ENCODE results near the gene ROBO2. TPM values are rescaled to one million over a fixed set of nuclear protein-coding genes. Genes with fewer than 3 reads are reported as not detected.

Gene ROBO2
- total RNA-seq, 4 donors from 2014 or later: 0.20 to 0.41 (median 0.32) TPM; not detected in 1

- no peaks in the 10 kb centered on the region for H3K36me3 ChIP-seq
- TF ChIP-seq POLR2AphosphoS5 (IDR thresholded peaks at IDR 0.05) (no peak), CTCF (IDR thresholded peaks at IDR 0.05) (no peak)
Observed at GRCh38 chr3:77381431-77381830, 341.5 kb downstream of the ROBO2 start.

GRCh38 chr3:77392181-77392580 lies 352.3 kb downstream of the ROBO2 start:
- no peaks in the 10 kb centered on the region for H3K4me1 ChIP-seq
- intact Hi-C loops (cut with DNase I; ENCODE audit: low total_unique reads) (no loop called here), in situ Hi-C loops (cut with MboI; ENCODE audit: low pct_ligation_motif_present in 1 of 4, low pct_unique_long_range_greater_than_20kb in 1 of 4, low sequenced_read_pairs in 3 of 4) (no loop called here)
- DNase-seq: no peak
- no peaks in the 10 kb centered on the region for H3K27me3 ChIP-seq
- H3K9me3 ChIP-seq: no peaks in the 10 kb centered on the region
- TF ChIP-seq POLR2A (IDR thresholded peaks at IDR 0.05): no peak
- no peak for TF ChIP-seq POLR2AphosphoS5 (IDR thresholded peaks at IDR 0.05)
- no peak for TF ChIP-seq CTCF (IDR thresholded peaks at IDR 0.05)
- no peak for TF ChIP-seq EP300 (IDR thresholded peaks at IDR 0.05; ENCODE audit: low read depth)
- 62 to 81% methylated on average over 5 of the region's 5 CpGs for WGBS, 2 donors (ENCODE audit: low coverage in 1 of 2)
- H3K27ac ChIP-seq: no peak overlapping the region
- H3K36me3 ChIP-seq: no peaks in the 10 kb centered on the region
- H3K4me3 ChIP-seq: no peak overlapping the region

More at GRCh38 chr3:77381431-77381830, 341.5 kb downstream of the ROBO2 start:
- WGBS, 2 donors (ENCODE audit: low coverage in 1 of 2): 22 to 32% methylated on average over 1 of the region's 1 CpG
- in situ Hi-C loops (cut with MboI; ENCODE audit: low pct_ligation_motif_present in 1 of 4, low pct_unique_long_range_greater_than_20kb in 1 of 4, low sequenced_read_pairs in 3 of 4) (no loop called here), intact Hi-C loops (cut with DNase I; ENCODE audit: low total_unique reads) (no loop called here)
- no peak for DNase-seq
- Histone ChIP-seq H3K4me3 (no peak overlapping the region), H3K4me1 (no peaks in the 10 kb centered on the region), H3K27ac (no peak overlapping the region), H3K9me3 (no peaks in the 10 kb centered on the region), H3K27me3 (no peaks in the 10 kb centered on the region)

GRCh38 chr3:77394046-77394445 lies 354.1 kb downstream of the ROBO2 start:
- intact Hi-C loops (cut with DNase I; ENCODE audit: low total_unique reads) (no loop called here), in situ Hi-C loops (cut with MboI; ENCODE audit: low pct_ligation_motif_present in 1 of 4, low pct_unique_long_range_greater_than_20kb in 1 of 4, low sequenced_read_pairs in 3 of 4) (no loop called here)
- no peaks in the 10 kb centered on the region for H3K9me3 ChIP-seq
- H3K4me3 ChIP-seq: no peak overlapping the region
- no peaks in the 10 kb centered on the region for H3K27me3 ChIP-seq
- H3K36me3 ChIP-seq: no peaks in the 10 kb centered on the region
- 74 to 80% methylated on average over 5 of the region's 5 CpGs for WGBS, 2 donors (ENCODE audit: low coverage in 1 of 2)
- TF ChIP-seq EP300 (IDR thresholded peaks at IDR 0.05; ENCODE audit: low read depth) (no peak), POLR2A (IDR thresholded peaks at IDR 0.05) (no peak), POLR2AphosphoS5 (IDR thresholded peaks at IDR 0.05) (no peak), CTCF (IDR thresholded peaks at IDR 0.05) (no peak)
- no peak overlapping the region for H3K27ac ChIP-seq
- no peaks in the 10 kb centered on the region for H3K4me1 ChIP-seq
- no peak for DNase-seq

GRCh38 chr3:77404871-77405270 lies 365.0 kb downstream of the ROBO2 start:
- H3K27ac ChIP-seq: no peak overlapping the region
- 8 to 33% methylated on average over 1 of the region's 1 CpG for WGBS, 2 donors (ENCODE audit: low coverage in 1 of 2)
- H3K27me3 ChIP-seq: no peaks in the 10 kb centered on the region
- in situ Hi-C loops (cut with MboI; ENCODE audit: low pct_ligation_motif_present in 1 of 4, low pct_unique_long_range_greater_than_20kb in 1 of 4, low sequenced_read_pairs in 3 of 4) (no loop called here), intact Hi-C loops (cut with DNase I; ENCODE audit: low total_unique reads) (no loop called here)
- no peak for DNase-seq
- no peaks in the 10 kb centered on the region for H3K9me3 ChIP-seq
- no peaks in the 10 kb centered on the region for H3K36me3 ChIP-seq
- TF ChIP-seq POLR2A (IDR thresholded peaks at IDR 0.05) (no peak), EP300 (IDR thresholded peaks at IDR 0.05; ENCODE audit: low read depth) (no peak), POLR2AphosphoS5 (IDR thresholded peaks at IDR 0.05) (no peak), CTCF (IDR thresholded peaks at IDR 0.05) (no peak)
- no peaks in the 10 kb centered on the region for H3K4me1 ChIP-seq
- H3K4me3 ChIP-seq: no peak overlapping the region
